Liver (tissue), 9 donors: Measurements from ENCODE around the gene IL18RAP. TPM values are rescaled to one million over a fixed set of nuclear protein-coding genes. Genes with fewer than 3 reads are reported as not detected.

Experiments used
- DNase-seq: peaks from one replicate; pipeline ENCODE4 v3.0.0-alpha.2; 2017; ENCODE audit warnings: low spot score
- H3K27ac ChIP-seq, 2 donors: one replicate each; pipeline ENCODE4 v1.7.0; 2013; ENCODE audit warnings: inconsistent platforms in 2 of 2, low read length in 2 of 2, control low read depth in 1 of 2, low read depth in 1 of 2, mild to moderate bottlenecking in 1 of 2
- H3K27me3 ChIP-seq, 4 donors: one replicate each; pipeline versions ENCODE4 v1.6.1 to v1.7.0; 2013; ENCODE audit warnings: low read length in 3 of 4, inconsistent platforms in 1 of 4, mild to moderate bottlenecking in 1 of 4, moderate library complexity in 1 of 4; ENCODE audit not compliant: control insufficient read depth in 4 of 4, insufficient read depth in 4 of 4
- H3K36me3 ChIP-seq, 4 donors: one replicate each; pipeline versions ENCODE4 v1.6.1 to v1.7.0; 2013; ENCODE audit warnings: low read length in 3 of 4, mild to moderate bottlenecking in 3 of 4, low read depth in 1 of 4, moderate library complexity in 1 of 4; ENCODE audit not compliant: control insufficient read depth in 4 of 4, insufficient read depth in 3 of 4
- H3K4me1 ChIP-seq, 4 donors: one replicate each; pipeline versions ENCODE4 v1.6.1 to v1.7.0; 2013; ENCODE audit warnings: low read length in 3 of 4, mild to moderate bottlenecking in 3 of 4, moderate library complexity in 1 of 4; ENCODE audit not compliant: control insufficient read depth in 4 of 4, insufficient read depth in 4 of 4
- H3K4me3 ChIP-seq, 3 donors: one replicate each; pipeline versions ENCODE4 v1.6.1 to v1.7.0; 2013; ENCODE audit warnings: low read length in 3 of 3, control low read depth in 1 of 3, low read depth in 1 of 3, mild to moderate bottlenecking in 1 of 3
- H3K9ac ChIP-seq, 2 donors: one replicate each; pipeline ENCODE4 v1.7.0; 2013; ENCODE audit warnings: low read length in 2 of 2, mild to moderate bottlenecking in 2 of 2, moderate library complexity in 2 of 2, control low read depth in 1 of 2, low read depth in 1 of 2
- H3K9me3 ChIP-seq, 4 donors: one replicate each; pipeline versions ENCODE4 v1.6.1 to v1.7.0; 2013; ENCODE audit warnings: low read length in 3 of 4; ENCODE audit not compliant: control insufficient read depth in 4 of 4
- ATF3 ChIP-seq: IDR thresholded peaks from 2 replicates; pipeline ENCODE4 v1.6.1; 2016; ENCODE audit warnings: antibody characterized with exemption
- CTCF ChIP-seq: fragments of 150-350 bp; IDR thresholded peaks from 2 replicates; pipeline ENCODE4 v1.5.1; 2017; ENCODE audit warnings: improper control_type of control experiment, low read depth, low read length; ENCODE audit not compliant: missing input control
- EGR1 ChIP-seq, 2 donors: IDR thresholded peaks; 2 replicates each; pipeline ENCODE4 v1.6.1; 2016 to 2018; ENCODE audit warnings: antibody characterized with exemption in 2 of 2, low read depth in 2 of 2
- FOXA1 ChIP-seq: IDR thresholded peaks from 2 replicates; pipeline ENCODE4 v1.6.1; 2016; ENCODE audit warnings: antibody characterized with exemption
- FOXA2 ChIP-seq: IDR thresholded peaks from 2 replicates; pipeline ENCODE4 v1.6.1; 2016; ENCODE audit warnings: antibody characterized with exemption
- HNF4A ChIP-seq, 2 donors: conservative IDR thresholded peaks; 2 replicates each; pipeline ENCODE4 v1.6.1; 2016; ENCODE audit warnings: antibody characterized with exemption in 2 of 2, mild to moderate bottlenecking in 2 of 2
- HNF4G ChIP-seq: IDR thresholded peaks from 2 replicates; pipeline ENCODE4 v1.6.1; 2016; ENCODE audit warnings: antibody characterized with exemption
- JUND ChIP-seq, 2 donors: IDR thresholded peaks; 2 replicates each; pipeline ENCODE4 v1.6.1; 2016; ENCODE audit warnings: antibody characterized with exemption in 2 of 2
- MAX ChIP-seq: IDR thresholded peaks from 2 replicates; pipeline ENCODE4 v1.6.1; 2016; ENCODE audit warnings: antibody characterized with exemption
- NR2F2 ChIP-seq: IDR thresholded peaks from 2 replicates; pipeline ENCODE4 v1.6.1; 2016; ENCODE audit warnings: antibody characterized with exemption
- REST ChIP-seq: IDR thresholded peaks from 2 replicates; pipeline ENCODE4 v1.6.1; 2016; ENCODE audit warnings: antibody characterized with exemption, mild to moderate bottlenecking
- RXRA ChIP-seq, 2 donors: IDR thresholded peaks; 2 replicates each; pipeline ENCODE4 v1.6.1; 2017 to 2018; ENCODE audit warnings: antibody characterized with exemption in 2 of 2, mild to moderate bottlenecking in 1 of 2
- SP1 ChIP-seq: IDR thresholded peaks from 2 replicates; pipeline ENCODE4 v1.6.1; 2018; ENCODE audit warnings: antibody characterized with exemption, mild to moderate bottlenecking
- TAF1 ChIP-seq: conservative IDR thresholded peaks from 2 replicates; pipeline ENCODE4 v1.6.1; 2016; ENCODE audit warnings: antibody characterized with exemption, mild to moderate bottlenecking
- ZBTB33 ChIP-seq: IDR thresholded peaks from 2 replicates; pipeline ENCODE4 v1.6.1; 2016; ENCODE audit warnings: antibody characterized with exemption
- WGBS: extraction: QIAGEN DNeasy Blood & Tissue Kit; methylation state at CpG from one replicate; pipeline ENCODE4 v1.1.7; 2013; 5-methylcytosine and 5-hydroxymethylcytosine counted together
- polyA plus RNA-seq, 2 donors: library from polyadenylated mRNA; stranded (reverse) in 1 of 2; unstranded in 1 of 2; fragments of 200-250 nt in 1 of 2; fragments of >200 nt in 1 of 2; fragmentation: Nextera tagmentation in 1 of 2; extraction: Ambion mirVana in 1 of 2; gene quantifications; one replicate each; pipeline versions ENCODE4 v1.2.1 to v1.2.3, GENCODE V29; 2013 to 2015
- total RNA-seq, 2 donors: library from RNA; depleted of rRNA; stranded (reverse); fragments of >200 nt; gene quantifications; one replicate each; pipeline ENCODE4 v1.2.3, GENCODE V29; 2014
- donor health status: healthy.
- donor health status: healthy.
- donor health status: healthy.
- donor health status: healthy.
- donor health status: healthy.

The IL18RAP gene
- total and polyA plus RNA-seq, 4 donors, result 0.14 to 7.3 (median 1.4) TPM

- Histone ChIP-seq H3K4me1 (no peaks in the 10 kb centered on the region), H3K27me3 (no peaks in the 10 kb centered on the region), H3K9me3 (no peaks in the 10 kb centered on the region), H3K4me3 (no peak overlapping the region), H3K36me3 (no peaks in the 10 kb centered on the region), H3K9ac (no peak overlapping the region), H3K27ac (no peak overlapping the region)
- TF ChIP-seq ZBTB33 (no peak), FOXA1 (no peak), HNF4G (no peak), ATF3 (no peak), NR2F2 (no peak), REST (no peak), RXRA (IDR thresholded peaks at IDR 0.05) (no peak), EGR1 (IDR thresholded peaks at IDR 0.05; ENCODE audit: low read depth in 2 of 2) (no peak), SP1 (no peak)
- WGBS, result 87% methylated on average over 2 of the region's 2 CpGs
- no peak for DNase-seq
Observed at GRCh38 chr2:102455061-102455670, 32.2 kb downstream of the IL18RAP start.

GRCh38 chr2:102460467-102460866, 37.5 kb downstream of the IL18RAP start:
- no peak overlapping the region for H3K27ac ChIP-seq
- no peak for TF ChIP-seq NR2F2
- TF ChIP-seq TAF1, result no peak
- no peak for TF ChIP-seq MAX
- no peak for TF ChIP-seq FOXA2
- no peak for TF ChIP-seq FOXA1
- no peak for TF ChIP-seq JUND (IDR thresholded peaks at IDR 0.05)
- no peak for TF ChIP-seq HNF4A (conservative IDR thresholded peaks at IDR 0.05)
- TF ChIP-seq SP1, result no peak
- TF ChIP-seq ZBTB33, result no peak
- TF ChIP-seq CTCF, result no peak
- no peak for TF ChIP-seq RXRA (IDR thresholded peaks at IDR 0.05)
- no peak for TF ChIP-seq HNF4G
- no peak overlapping the region for H3K4me3 ChIP-seq
- DNase-seq, result no peak
- 73% methylated on average over 1 of the region's 1 CpG for WGBS
- no peaks in the 10 kb centered on the region for H3K4me1 ChIP-seq
- H3K9ac ChIP-seq, result no peak overlapping the region
- H3K9me3 ChIP-seq, result no peaks in the 10 kb centered on the region
- peaks cover 0 to 3% (median 0%) of the 10 kb centered on the region in 4 donors for H3K27me3 ChIP-seq
- H3K36me3 ChIP-seq, result no peaks in the 10 kb centered on the region
